Neutrophil (primary cell): ENCODE results near the gene TNRC18.

ENCODE experiments used
- H3K27ac ChIP-seq: fragments of 200-600 bp; sonication (generic); 2 replicates; pipeline ENCODE4 v1.5.1; 2016; ENCODE audit warnings: mild to moderate bottlenecking, moderate library complexity
- H3K27me3 ChIP-seq: fragments of 200-600 bp; sonication (generic); 2 replicates; pipeline ENCODE4 v1.6.0; 2016; ENCODE audit warnings: mild to moderate bottlenecking
- H3K36me3 ChIP-seq: fragments of 200-600 bp; sonication (generic); 2 replicates; pipeline ENCODE4 v1.5.1; 2017
- H3K4me1 ChIP-seq, 2 experiments: fragments of 200-600 bp in 1 of 2; sonication (generic) in 1 of 2; 1 replicate in 1 of 2; 2 replicates in 1 of 2; pipeline versions ENCODE4 v1.5.1 to v1.6.1; 2013 to 2016; ENCODE audit warnings: low read depth in 1 of 2, low read length in 1 of 2, mild to moderate bottlenecking in 1 of 2, moderate library complexity in 1 of 2; ENCODE audit not compliant: control insufficient read depth in 1 of 2, insufficient read depth in 1 of 2
- H3K4me3 ChIP-seq, 2 experiments: fragments of 200-600 bp in 1 of 2; sonication (generic) in 1 of 2; 1 replicate in 1 of 2; 2 replicates in 1 of 2; pipeline ENCODE4 v1.5.1; 2013 to 2016; ENCODE audit warnings: low read depth in 1 of 2, low read length in 1 of 2, mild to moderate bottlenecking in 1 of 2, moderate library complexity in 1 of 2
- H3K9me3 ChIP-seq: fragments of 200-600 bp; sonication (generic); 2 replicates; pipeline ENCODE4 v1.5.1; 2016
- TF ChIP-seq, protein P1 (sequence below): fragments of 200-600 bp; sonication (generic); IDR thresholded peaks from 2 replicates; pipeline ENCODE4 v1.5.1; 2016; ENCODE audit warnings: antibody characterized with exemption

Gene TNRC18

DNA sequence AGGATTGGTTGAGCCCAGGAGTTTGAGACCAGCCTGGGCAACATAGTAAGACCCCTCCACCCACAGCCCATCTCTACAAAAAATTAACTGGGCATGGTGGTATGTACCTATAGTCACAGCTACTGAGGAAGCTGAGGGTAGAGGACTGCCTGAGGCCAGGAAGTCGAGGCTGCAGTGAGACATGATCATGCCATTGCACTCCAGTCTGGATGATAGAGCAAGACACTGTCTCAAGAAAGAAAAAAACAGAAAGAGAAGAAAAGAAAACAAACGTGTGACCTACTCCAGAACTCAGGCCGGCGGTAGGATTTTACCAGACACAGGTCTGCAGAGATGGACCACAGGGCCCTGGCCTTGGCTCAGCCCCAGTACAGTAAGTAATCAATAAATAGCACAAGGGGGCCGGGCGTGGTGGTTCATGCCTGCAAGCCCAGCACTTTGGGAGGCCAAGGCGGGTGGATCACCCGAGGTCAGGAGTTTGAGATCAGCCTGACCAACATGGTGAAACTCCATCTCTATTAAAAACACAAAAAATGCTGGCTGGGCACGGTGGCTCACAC is 35.4 kb upstream of the TNRC18 start:
- H3K4me1 ChIP-seq = peaks cover 9 to 27% of the 10 kb centered on the region in 2 experiments
- H3K9me3 ChIP-seq = no peaks in the 10 kb centered on the region
- TF ChIP-seq, protein P1, sequence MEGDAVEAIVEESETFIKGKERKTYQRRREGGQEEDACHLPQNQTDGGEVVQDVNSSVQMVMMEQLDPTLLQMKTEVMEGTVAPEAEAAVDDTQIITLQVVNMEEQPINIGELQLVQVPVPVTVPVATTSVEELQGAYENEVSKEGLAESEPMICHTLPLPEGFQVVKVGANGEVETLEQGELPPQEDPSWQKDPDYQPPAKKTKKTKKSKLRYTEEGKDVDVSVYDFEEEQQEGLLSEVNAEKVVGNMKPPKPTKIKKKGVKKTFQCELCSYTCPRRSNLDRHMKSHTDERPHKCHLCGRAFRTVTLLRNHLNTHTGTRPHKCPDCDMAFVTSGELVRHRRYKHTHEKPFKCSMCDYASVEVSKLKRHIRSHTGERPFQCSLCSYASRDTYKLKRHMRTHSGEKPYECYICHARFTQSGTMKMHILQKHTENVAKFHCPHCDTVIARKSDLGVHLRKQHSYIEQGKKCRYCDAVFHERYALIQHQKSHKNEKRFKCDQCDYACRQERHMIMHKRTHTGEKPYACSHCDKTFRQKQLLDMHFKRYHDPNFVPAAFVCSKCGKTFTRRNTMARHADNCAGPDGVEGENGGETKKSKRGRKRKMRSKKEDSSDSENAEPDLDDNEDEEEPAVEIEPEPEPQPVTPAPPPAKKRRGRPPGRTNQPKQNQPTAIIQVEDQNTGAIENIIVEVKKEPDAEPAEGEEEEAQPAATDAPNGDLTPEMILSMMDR = no peak
- peaks cover 18% of the 10 kb centered on the region for H3K27me3 ChIP-seq
- H3K36me3 ChIP-seq = no peaks in the 10 kb centered on the region
- no peak overlapping the region for H3K27ac ChIP-seq
- no peak overlapping the region for H3K4me3 ChIP-seq

DNA sequence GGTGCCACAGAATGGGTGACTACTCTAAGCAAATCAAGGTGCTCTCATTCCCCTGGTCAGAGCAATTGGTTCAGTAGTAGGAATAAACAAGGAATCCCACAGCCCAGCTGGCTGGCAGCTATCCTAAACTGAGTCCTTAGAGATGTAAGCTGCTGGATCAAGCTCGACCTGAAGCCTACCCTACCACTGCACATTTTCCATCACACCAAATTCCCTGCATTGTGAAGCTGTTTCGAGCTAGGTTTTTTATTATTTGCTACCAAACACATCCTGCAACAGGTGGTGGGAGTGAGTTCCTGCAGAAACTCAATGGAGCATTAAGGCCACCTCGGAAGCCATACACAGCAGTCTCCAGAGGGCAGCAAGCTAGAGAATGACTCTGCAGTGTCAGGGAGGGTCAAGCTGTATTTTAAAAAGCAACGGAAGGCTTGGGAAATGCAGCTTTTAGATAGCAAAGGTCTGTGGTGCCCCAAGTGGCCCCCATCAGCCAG is 33.7 kb upstream of the TNRC18 start:
- Histone ChIP-seq H3K9me3 (no peaks in the 10 kb centered on the region), H3K4me3 (no peak overlapping the region), H3K27ac (no peak overlapping the region), H3K27me3 (peaks cover 18% of the 10 kb centered on the region), H3K36me3 (no peaks in the 10 kb centered on the region), H3K4me1 (peaks cover 6 to 17% of the 10 kb centered on the region in 2 experiments)
- TF ChIP-seq, protein P1 = no peak

DNA sequence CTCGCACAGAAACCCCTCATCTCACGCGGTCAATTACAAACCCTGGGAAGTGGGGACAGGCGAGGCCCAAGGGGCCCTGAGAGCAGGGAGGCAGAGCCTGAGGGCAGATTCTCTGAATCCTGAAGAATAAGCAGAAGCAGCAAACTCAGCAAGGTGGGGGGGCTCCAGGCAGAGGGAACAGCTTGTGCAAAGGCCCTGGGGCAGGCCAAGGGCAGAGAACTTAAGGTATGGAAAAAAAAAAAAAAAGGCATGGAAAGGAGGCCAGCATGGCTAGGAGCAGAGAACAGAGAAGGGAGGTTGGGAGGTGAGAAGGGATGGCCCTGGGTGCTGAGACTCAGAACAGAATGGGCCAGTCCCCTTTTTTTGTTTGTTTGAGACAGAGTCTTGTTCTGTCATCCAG is 32.8 kb upstream of the TNRC18 start:
- Histone ChIP-seq H3K4me3 (no peak overlapping the region), H3K9me3 (no peaks in the 10 kb centered on the region), H3K4me1 (peaks cover 0 to 12% of the 10 kb centered on the region in 2 experiments), H3K27ac (no peak overlapping the region), H3K27me3 (peaks cover 18% of the 10 kb centered on the region), H3K36me3 (no peaks in the 10 kb centered on the region)
- TF ChIP-seq, protein P1 = no peak

DNA sequence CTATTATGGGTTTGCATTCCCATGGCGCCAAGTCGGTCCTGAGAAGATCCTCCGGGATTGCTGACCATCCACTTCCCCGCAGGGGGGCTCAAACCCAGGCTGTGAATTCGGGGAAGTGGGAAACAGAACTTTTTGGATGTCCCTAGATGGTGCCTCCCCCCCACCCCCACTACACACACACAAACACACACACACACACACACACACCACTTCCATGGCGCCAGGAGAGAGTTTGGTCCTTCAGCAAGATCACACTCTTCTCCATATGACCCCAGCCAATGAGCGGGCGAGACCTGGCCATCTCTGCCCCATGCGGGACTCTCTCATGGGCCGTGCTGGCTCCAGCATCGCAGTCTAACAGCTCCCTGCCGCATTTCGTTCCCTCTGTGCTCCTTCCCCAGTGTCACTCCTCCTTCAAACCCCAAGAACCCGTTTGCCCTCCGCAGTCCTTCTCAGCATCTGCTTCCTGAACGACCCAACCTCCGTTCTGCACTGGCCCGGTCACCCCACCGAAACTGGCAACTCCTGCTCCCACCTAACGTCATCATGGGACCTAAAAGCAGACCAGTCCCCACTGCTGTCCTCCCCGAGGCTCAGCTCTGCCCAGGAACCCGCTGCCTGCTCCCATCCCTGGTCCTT is 32.1 kb upstream of the TNRC18 start:
- peaks cover 18% of the 10 kb centered on the region for H3K27me3 ChIP-seq
- H3K4me1 ChIP-seq = peaks cover 0 to 15% of the 10 kb centered on the region in 2 experiments
- H3K4me3 ChIP-seq = no peak overlapping the region
- H3K36me3 ChIP-seq = no peaks in the 10 kb centered on the region
- H3K27ac ChIP-seq = no peak overlapping the region
- H3K9me3 ChIP-seq = no peaks in the 10 kb centered on the region
- TF ChIP-seq, protein P1 = no peak

DNA sequence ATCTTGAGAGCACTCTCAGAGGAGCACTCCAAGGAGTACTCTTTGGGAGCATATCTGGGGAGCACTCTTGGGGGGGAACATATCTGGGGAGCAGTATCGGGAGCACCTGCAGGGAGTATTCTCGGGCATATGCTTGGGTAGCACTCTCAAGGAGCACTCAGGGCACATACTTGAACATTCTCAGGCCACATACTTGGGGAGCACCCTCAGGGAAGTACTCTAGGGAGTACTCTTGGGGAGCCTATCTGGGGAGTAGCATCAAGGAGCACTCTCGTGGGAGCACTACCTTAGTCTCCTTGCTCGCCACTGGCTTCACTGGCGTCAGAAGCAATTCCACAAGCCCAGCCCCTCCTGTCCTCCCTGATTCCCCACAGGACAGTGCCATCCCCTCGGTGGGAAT is 31.5 kb upstream of the TNRC18 start:
- TF ChIP-seq, protein P1 = no peak
- H3K4me1 ChIP-seq = peaks cover 3 to 21% of the 10 kb centered on the region in 2 experiments
- no peaks in the 10 kb centered on the region for H3K9me3 ChIP-seq
- no peaks in the 10 kb centered on the region for H3K36me3 ChIP-seq
- no peak overlapping the region for H3K4me3 ChIP-seq
- peaks cover 18% of the 10 kb centered on the region for H3K27me3 ChIP-seq
- no peak overlapping the region for H3K27ac ChIP-seq
